ENCODE measurements around the gene ADAMTS9. TPM values are rescaled to one million over a fixed set of nuclear protein-coding genes. Genes with fewer than 3 reads are reported as not detected.

The ADAMTS9 gene
- total and polyA plus RNA-seq, 4 donors: 1.2 to 13.8 (median 7.4) TPM

DNA sequence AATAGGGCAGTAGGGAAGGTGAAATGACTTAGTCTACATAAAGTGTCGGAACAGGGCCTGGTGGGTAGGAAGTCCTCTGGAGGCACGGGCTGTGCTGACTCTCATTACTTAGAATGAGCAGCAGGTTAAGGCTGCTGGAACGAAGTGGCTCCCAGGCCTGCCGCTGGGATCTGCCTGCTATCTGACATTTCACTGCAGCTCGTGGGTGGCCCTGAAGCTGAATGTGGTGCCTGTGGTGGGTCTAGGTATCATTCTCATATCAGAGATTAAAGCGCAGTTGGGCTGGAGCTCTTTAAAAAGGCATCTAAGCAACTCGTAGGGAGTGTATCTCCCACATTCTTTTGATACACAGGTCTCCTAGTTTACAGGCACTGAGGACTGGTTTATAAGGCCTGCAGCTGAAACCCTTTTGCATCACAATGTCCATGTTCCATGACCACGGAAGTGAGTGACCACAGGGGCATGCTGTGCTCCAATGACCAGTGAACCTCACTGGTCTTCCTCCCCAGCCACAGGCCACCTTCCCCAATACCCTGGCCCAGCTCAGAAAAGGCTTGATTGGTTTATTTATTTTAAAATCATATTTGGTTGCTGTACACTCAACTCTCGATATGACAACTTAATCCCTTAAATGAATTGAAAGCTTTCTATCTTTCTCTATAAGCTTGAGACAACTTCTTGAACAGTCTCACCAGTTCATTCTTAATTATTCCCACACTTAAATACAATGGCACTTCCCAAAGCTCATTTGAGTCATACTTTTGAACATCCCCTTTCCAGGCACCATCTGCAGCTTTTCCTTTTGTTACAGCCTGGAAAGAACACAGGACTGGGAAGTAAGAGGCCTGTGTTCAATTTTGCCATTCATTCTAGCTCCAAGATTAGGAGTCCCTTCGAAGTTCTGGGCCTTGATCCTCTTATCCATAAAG is 19.0 kb downstream of the ADAMTS9 start:
- WGBS: 85% methylated on average over 10 of the region's 10 CpGs
- Histone ChIP-seq H3K9me3 (ENCODE audit: control insufficient read depth in 4 of 4, low read length in 3 of 4) (no peaks in the 10 kb centered on the region), H3K4me3 (ENCODE audit: low read depth in 1 of 3, low read length in 3 of 3) (no peak overlapping the region), H3K9ac (ENCODE audit: low read depth in 1 of 2, low read length in 2 of 2) (no peak overlapping the region), H3K27ac (ENCODE audit: low read depth in 1 of 2, low read length in 2 of 2) (peak overlapping the region in 1 of 2 donors; percentile 17), H3K27me3 (ENCODE audit: control insufficient read depth in 4 of 4, insufficient read depth in 4 of 4, low read length in 3 of 4) (no peaks in the 10 kb centered on the region), H3K4me1 (ENCODE audit: control insufficient read depth in 4 of 4, insufficient read depth in 4 of 4, low read length in 3 of 4) (no peaks in the 10 kb centered on the region), H3K36me3 (ENCODE audit: control insufficient read depth in 4 of 4, insufficient read depth in 3 of 4, low read depth in 1 of 4, low read length in 3 of 4) (no peaks in the 10 kb centered on the region)
- peak in 1 of 2 donors; percentile 17 for TF ChIP-seq RXRA (IDR thresholded peaks at IDR 0.05)
- TF ChIP-seq, protein P1, sequence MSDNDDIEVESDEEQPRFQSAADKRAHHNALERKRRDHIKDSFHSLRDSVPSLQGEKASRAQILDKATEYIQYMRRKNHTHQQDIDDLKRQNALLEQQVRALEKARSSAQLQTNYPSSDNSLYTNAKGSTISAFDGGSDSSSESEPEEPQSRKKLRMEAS (IDR thresholded peaks at IDR 0.05): no peak
- no peak for DNase-seq (ENCODE audit: low spot score)

DNA sequence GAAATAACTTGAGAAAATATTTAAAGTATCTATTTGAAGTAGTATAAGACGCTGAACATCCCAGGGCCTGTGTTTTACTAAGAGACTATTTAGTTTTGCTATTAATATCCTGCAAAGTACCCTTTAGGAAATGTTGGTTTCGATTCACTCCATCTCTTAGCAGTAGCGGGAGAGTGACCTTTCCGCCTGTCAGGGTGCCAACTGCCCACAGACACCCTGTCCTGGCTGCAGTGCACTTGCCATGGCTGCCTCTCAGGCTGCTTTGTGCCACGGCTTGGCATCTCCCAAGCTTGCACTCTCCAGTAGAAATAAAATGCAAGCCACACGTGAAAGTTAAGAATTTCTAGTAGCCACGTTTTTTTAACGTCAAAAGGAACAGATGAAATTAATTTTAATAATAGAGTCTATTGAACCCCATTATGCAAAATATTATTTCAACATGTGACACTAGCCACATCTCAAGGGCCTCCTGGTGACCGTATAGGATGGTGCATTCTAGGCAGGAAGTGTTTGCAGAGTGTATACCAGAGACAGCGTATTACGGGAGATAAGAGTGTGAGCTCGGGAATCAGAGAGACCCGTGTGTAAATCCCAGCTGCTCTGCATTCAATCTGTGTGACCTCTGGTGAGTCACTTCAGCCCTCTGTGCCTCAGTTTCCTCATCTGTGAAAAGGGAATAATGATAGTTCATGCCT is 19.8 kb downstream of the ADAMTS9 start:
- TF ChIP-seq NR2F2 (IDR thresholded peaks at IDR 0.05) (no peak), RXRA (IDR thresholded peaks at IDR 0.05) (no peak), TAF1 (conservative IDR thresholded peaks at IDR 0.05) (no peak)
- TF ChIP-seq, protein P2, sequence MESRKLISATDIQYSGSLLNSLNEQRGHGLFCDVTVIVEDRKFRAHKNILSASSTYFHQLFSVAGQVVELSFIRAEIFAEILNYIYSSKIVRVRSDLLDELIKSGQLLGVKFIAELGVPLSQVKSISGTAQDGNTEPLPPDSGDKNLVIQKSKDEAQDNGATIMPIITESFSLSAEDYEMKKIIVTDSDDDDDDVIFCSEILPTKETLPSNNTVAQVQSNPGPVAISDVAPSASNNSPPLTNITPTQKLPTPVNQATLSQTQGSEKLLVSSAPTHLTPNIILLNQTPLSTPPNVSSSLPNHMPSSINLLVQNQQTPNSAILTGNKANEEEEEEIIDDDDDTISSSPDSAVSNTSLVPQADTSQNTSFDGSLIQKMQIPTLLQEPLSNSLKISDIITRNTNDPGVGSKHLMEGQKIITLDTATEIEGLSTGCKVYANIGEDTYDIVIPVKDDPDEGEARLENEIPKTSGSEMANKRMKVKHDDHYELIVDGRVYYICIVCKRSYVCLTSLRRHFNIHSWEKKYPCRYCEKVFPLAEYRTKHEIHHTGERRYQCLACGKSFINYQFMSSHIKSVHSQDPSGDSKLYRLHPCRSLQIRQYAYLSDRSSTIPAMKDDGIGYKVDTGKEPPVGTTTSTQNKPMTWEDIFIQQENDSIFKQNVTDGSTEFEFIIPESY (IDR thresholded peaks at IDR 0.05): no peak
- TF ChIP-seq, protein P3, sequence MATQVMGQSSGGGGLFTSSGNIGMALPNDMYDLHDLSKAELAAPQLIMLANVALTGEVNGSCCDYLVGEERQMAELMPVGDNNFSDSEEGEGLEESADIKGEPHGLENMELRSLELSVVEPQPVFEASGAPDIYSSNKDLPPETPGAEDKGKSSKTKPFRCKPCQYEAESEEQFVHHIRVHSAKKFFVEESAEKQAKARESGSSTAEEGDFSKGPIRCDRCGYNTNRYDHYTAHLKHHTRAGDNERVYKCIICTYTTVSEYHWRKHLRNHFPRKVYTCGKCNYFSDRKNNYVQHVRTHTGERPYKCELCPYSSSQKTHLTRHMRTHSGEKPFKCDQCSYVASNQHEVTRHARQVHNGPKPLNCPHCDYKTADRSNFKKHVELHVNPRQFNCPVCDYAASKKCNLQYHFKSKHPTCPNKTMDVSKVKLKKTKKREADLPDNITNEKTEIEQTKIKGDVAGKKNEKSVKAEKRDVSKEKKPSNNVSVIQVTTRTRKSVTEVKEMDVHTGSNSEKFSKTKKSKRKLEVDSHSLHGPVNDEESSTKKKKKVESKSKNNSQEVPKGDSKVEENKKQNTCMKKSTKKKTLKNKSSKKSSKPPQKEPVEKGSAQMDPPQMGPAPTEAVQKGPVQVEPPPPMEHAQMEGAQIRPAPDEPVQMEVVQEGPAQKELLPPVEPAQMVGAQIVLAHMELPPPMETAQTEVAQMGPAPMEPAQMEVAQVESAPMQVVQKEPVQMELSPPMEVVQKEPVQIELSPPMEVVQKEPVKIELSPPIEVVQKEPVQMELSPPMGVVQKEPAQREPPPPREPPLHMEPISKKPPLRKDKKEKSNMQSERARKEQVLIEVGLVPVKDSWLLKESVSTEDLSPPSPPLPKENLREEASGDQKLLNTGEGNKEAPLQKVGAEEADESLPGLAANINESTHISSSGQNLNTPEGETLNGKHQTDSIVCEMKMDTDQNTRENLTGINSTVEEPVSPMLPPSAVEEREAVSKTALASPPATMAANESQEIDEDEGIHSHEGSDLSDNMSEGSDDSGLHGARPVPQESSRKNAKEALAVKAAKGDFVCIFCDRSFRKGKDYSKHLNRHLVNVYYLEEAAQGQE (IDR thresholded peaks at IDR 0.05): no peak
- DNase-seq (ENCODE audit: low spot score): no peak
- Histone ChIP-seq H3K36me3 (ENCODE audit: control insufficient read depth in 4 of 4, insufficient read depth in 3 of 4, low read depth in 1 of 4, low read length in 3 of 4) (no peaks in the 10 kb centered on the region), H3K4me3 (ENCODE audit: low read depth in 1 of 3, low read length in 3 of 3) (no peak overlapping the region), H3K9me3 (ENCODE audit: control insufficient read depth in 4 of 4, low read length in 3 of 4) (peaks cover 0 to 2% (median 0%) of the 10 kb centered on the region in 4 donors), H3K27ac (ENCODE audit: low read depth in 1 of 2, low read length in 2 of 2) (no peak overlapping the region), H3K9ac (ENCODE audit: low read depth in 1 of 2, low read length in 2 of 2) (no peak overlapping the region), H3K4me1 (ENCODE audit: control insufficient read depth in 4 of 4, insufficient read depth in 4 of 4, low read length in 3 of 4) (no peaks in the 10 kb centered on the region), H3K27me3 (ENCODE audit: control insufficient read depth in 4 of 4, insufficient read depth in 4 of 4, low read length in 3 of 4) (no peaks in the 10 kb centered on the region)
- WGBS: 73% methylated on average over 13 of the region's 13 CpGs

DNA sequence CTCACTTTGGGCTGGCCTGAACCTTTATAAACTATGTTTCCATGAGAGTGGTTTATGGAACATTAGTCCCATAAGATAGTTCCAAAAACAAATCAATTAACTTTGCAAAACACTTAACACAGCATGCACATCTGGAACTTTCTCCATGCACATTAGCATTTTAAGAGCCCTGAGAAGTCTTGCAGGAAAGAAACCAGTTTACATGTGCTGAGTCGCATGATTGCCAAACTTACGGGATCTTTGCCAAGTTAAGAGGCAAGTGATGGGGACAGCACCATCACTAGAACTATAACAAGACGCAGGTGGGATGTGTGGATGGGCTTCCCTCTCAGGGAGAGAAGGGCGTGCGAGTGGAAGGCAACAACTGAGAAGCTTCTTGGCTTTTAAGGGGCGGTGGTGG is 20.7 kb downstream of the ADAMTS9 start:
- Histone ChIP-seq H3K9ac (ENCODE audit: low read depth in 1 of 2, low read length in 2 of 2) (no peak overlapping the region), H3K9me3 (ENCODE audit: control insufficient read depth in 4 of 4, low read length in 3 of 4) (peaks cover 0 to 11% (median under 1%) of the 10 kb centered on the region in 4 donors), H3K27me3 (ENCODE audit: control insufficient read depth in 4 of 4, insufficient read depth in 4 of 4, low read length in 3 of 4) (no peaks in the 10 kb centered on the region), H3K36me3 (ENCODE audit: control insufficient read depth in 4 of 4, insufficient read depth in 3 of 4, low read depth in 1 of 4, low read length in 3 of 4) (no peaks in the 10 kb centered on the region), H3K4me3 (ENCODE audit: low read depth in 1 of 3, low read length in 3 of 3) (no peak overlapping the region), H3K27ac (ENCODE audit: low read depth in 1 of 2, low read length in 2 of 2) (no peak overlapping the region), H3K4me1 (ENCODE audit: control insufficient read depth in 4 of 4, insufficient read depth in 4 of 4, low read length in 3 of 4) (no peaks in the 10 kb centered on the region)
- WGBS: 84% methylated on average over 6 of the region's 6 CpGs
- no peak for TF ChIP-seq RAD21 (IDR thresholded peaks at IDR 0.05)
- no peak for TF ChIP-seq SP1 (IDR thresholded peaks at IDR 0.05)
- DNase-seq (ENCODE audit: low spot score): no peak

Data from liver (tissue), 9 donors.